Measurements from ENCODE around the gene AP1B1. TPM values are rescaled to one million over a fixed set of nuclear protein-coding genes. Genes with fewer than 3 reads are reported as not detected.

The AP1B1 gene
- total and polyA plus RNA-seq, 2 of the 13 experiments (the other 11 are each of a cell fraction or from before 2014, with no cell fraction given), result 26.6 to 29.7 TPM

GRCh38 chr22:29388759-29389090, 355 bp upstream of the AP1B1 start (continued):
- TF ChIP-seq REPIN1 (CRISPR knock-in tag; IDR thresholded peaks at IDR 0.05; ENCODE audit: borderline replicate concordance, low read depth) (0 out of 2 replicates have a peak, but pooled peaks have one; percentile 53), BCLAF1 (IDR thresholded peaks at IDR 0.05) (no peak), TFE3 (CRISPR knock-in tag; IDR thresholded peaks at IDR 0.05) (0 out of 2 replicates have a peak, but pooled peaks have one; percentile 2), ZNF33B (CRISPR knock-in tag; IDR thresholded peaks at IDR 0.05) (no peak), CHD4 (IDR thresholded peaks at IDR 0.05; ENCODE audit: borderline replicate concordance, low read length) (no peak), ZSCAN25 (CRISPR knock-in tag; IDR thresholded peaks at IDR 0.05) (0 out of 2 replicates have a peak, but pooled peaks have one; percentile 19), DMAP1 (CRISPR knock-in tag; IDR thresholded peaks at IDR 0.05) (0 out of 2 replicates have a peak, but pooled peaks have one; percentile 1), NFE2L1 (CRISPR knock-in tag; IDR thresholded peaks at IDR 0.05; ENCODE audit: borderline replicate concordance) (no peak), POLR2A (IDR thresholded peaks at IDR 0.05; ENCODE audit: insufficient read depth in 1 of 2, low read depth in 2 of 2, low read length in 2 of 2) (0 out of 4 replicates have a peak, but pooled peaks of 1 of the 2 experiments have one; percentile 36), NR2F1 (CRISPR knock-in tag; IDR thresholded peaks at IDR 0.05) (peak in 1 of 2 experiments; percentile 1; a peak in 1 of 4 replicates), SCMH1 (CRISPR knock-in tag; IDR thresholded peaks at IDR 0.05; ENCODE audit: borderline replicate concordance) (no peak), GMEB1 (CRISPR knock-in tag; IDR thresholded peaks at IDR 0.05; ENCODE audit: borderline replicate concordance) (peak; percentile 3; the same call in 1 of the 2 replicates), ZNF724P (CRISPR knock-in tag; IDR thresholded peaks at IDR 0.05; ENCODE audit: borderline replicate concordance) (0 out of 2 replicates have a peak, but pooled peaks have one; percentile 36), FOXM1 (CRISPR knock-in tag; IDR thresholded peaks at IDR 0.05) (no peak), SMAD9 (CRISPR knock-in tag; IDR thresholded peaks at IDR 0.05) (no peak), ZFAT (CRISPR knock-in tag; conservative IDR thresholded peaks at IDR 0.05) (no peak), ZNF891 (CRISPR knock-in tag; IDR thresholded peaks at IDR 0.05) (0 out of 2 replicates have a peak, but pooled peaks have one; percentile 7), ZNF629 (CRISPR knock-in tag; conservative IDR thresholded peaks at IDR 0.05) (0 out of 2 replicates have a peak, but pooled peaks have one; percentile 7), KLF11 (CRISPR knock-in tag; IDR thresholded peaks at IDR 0.05) (no peak), REXO4 (CRISPR knock-in tag; IDR thresholded peaks at IDR 0.05; ENCODE audit: borderline replicate concordance) (no peak)
- TF ChIP-seq, protein P1, sequence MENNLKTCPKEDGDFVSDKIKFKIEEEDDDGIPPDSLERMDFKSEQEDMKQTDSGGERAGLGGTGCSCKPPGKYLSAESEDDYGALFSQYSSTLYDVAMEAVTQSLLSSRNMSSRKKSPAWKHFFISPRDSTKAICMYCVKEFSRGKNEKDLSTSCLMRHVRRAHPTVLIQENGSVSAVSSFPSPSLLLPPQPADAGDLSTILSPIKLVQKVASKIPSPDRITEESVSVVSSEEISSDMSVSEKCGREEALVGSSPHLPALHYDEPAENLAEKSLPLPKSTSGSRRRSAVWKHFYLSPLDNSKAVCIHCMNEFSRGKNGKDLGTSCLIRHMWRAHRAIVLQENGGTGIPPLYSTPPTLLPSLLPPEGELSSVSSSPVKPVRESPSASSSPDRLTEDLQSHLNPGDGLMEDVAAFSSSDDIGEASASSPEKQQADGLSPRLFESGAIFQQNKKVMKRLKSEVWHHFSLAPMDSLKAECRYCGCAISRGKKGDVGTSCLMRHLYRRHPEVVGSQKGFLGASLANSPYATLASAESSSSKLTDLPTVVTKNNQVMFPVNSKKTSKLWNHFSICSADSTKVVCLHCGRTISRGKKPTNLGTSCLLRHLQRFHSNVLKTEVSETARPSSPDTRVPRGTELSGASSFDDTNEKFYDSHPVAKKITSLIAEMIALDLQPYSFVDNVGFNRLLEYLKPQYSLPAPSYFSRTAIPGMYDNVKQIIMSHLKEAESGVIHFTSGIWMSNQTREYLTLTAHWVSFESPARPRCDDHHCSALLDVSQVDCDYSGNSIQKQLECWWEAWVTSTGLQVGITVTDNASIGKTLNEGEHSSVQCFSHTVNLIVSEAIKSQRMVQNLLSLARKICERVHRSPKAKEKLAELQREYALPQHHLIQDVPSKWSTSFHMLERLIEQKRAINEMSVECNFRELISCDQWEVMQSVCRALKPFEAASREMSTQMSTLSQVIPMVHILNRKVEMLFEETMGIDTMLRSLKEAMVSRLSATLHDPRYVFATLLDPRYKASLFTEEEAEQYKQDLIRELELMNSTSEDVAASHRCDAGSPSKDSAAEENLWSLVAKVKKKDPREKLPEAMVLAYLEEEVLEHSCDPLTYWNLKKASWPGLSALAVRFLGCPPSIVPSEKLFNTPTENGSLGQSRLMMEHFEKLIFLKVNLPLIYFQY (CRISPR knock-in tag; IDR thresholded peaks at IDR 0.05; ENCODE audit: borderline replicate concordance), result no peak

All from HepG2 (cell line).